BJ (cell line): ENCODE data around the gene GRB10. TPM values are rescaled to one million over a fixed set of nuclear protein-coding genes. Genes with fewer than 3 reads are reported as not detected.

Experiments used
- CTCF ChIA-PET: fragments of 350-600 bp; formaldehyde crosslinking; extraction: SDS; loops from one replicate; lab custom pipeline; 2021; ENCODE audit warnings: antibody characterized with exemption, inconsistent platforms; lab: Yijun Ruan, JAX
- POLR2A ChIA-PET: fragments of 300-600 bp; sonication (Branson Sonifier 250); formaldehyde crosslinking; extraction: SDS; loops from one replicate; lab custom pipeline; 2021; ENCODE audit warnings: antibody characterized with exemption; lab: Charles Lee
- DNase-seq: peaks from one replicate; pipeline ENCODE4 v3.0.0-alpha.2; 2011; ENCODE audit warnings: low read depth
- H3K27me3 ChIP-seq: 2 replicates; pipeline ENCODE4 v1.6.0; 2011; ENCODE audit warnings: low read length; ENCODE audit not compliant: control insufficient read depth, insufficient read depth
- H3K36me3 ChIP-seq: 2 replicates; pipeline ENCODE4 v1.5.1; 2011; ENCODE audit warnings: low read length; ENCODE audit not compliant: control insufficient read depth, insufficient read depth
- H3K4me3 ChIP-seq: 2 replicates; pipeline ENCODE4 v1.5.1; 2011; ENCODE audit warnings: low read depth, mild to moderate bottlenecking, control low read depth, low read length
- polyA plus RNA-seq: library from polyadenylated mRNA; depleted of rRNA; stranded (reverse); fragments of >200 nt; gene quantifications from 2 replicates; pipeline ENCODE4 v1.2.3, GENCODE V29; 2011
- TF ChIP-seq, protein P1 (sequence below): IDR thresholded peaks from 2 replicates; pipeline ENCODE4 v1.5.1; 2011; ENCODE audit warnings: low read depth, mild to moderate bottlenecking, control low read depth, inconsistent platforms, low read length, moderate library complexity; ENCODE audit not compliant: insufficient read depth

GRB10 gene
- polyA plus RNA-seq, 1 experiment = 8.5 TPM

DNA sequence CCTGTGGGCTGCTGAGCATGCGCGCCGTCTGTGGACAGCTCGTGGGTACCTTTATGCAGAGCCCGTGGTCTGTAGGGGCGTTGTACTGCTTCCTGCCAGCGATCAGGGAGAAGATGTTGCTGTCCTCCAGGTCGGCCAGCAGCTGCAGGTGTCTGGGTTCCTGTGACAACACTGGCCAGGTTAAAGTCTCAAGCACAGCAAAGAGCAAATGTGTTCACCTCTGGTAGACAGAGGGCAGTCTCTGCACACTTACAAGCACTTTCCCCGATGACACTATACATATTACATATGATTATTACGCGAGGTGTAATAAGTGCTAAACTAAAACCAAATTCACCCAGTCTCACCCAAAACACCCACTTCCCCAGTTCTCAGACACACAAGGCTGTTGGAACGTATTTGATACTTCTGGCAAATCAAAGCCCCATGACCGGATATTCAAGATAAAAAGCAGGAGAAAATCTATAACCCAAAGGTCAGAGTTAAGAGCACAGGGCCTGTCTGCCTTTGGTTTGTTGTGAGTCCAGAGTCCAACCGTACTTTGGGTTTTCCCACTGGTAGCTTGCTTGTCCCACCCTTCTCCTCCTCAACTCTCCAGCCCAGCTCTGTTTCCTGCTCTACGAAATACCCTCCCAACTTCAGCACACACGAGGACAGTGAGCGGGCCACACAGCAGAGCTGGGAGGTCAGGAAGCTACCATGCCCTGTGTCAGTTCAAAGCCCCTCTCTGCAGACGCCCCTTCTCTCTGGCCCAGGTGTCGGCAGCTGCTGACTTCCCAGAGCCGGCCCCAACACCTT lies 167.8 kb downstream of the GRB10 start:
- Histone ChIP-seq H3K27me3 (no peaks in the 10 kb centered on the region), H3K4me3 (no peak overlapping the region), H3K36me3 (peaks cover 12% of the 10 kb centered on the region)
- ChIA-PET POLR2A (no interaction called here), CTCF (interaction anchor here (1.3 to 3.9 kb wide), 5 partner anchors 18 to 526 kb away, joined by 4 to 27 read pairs (median 5); no protein-coding TSS in a partner anchor)
- no peak for DNase-seq
- TF ChIP-seq, protein P1, sequence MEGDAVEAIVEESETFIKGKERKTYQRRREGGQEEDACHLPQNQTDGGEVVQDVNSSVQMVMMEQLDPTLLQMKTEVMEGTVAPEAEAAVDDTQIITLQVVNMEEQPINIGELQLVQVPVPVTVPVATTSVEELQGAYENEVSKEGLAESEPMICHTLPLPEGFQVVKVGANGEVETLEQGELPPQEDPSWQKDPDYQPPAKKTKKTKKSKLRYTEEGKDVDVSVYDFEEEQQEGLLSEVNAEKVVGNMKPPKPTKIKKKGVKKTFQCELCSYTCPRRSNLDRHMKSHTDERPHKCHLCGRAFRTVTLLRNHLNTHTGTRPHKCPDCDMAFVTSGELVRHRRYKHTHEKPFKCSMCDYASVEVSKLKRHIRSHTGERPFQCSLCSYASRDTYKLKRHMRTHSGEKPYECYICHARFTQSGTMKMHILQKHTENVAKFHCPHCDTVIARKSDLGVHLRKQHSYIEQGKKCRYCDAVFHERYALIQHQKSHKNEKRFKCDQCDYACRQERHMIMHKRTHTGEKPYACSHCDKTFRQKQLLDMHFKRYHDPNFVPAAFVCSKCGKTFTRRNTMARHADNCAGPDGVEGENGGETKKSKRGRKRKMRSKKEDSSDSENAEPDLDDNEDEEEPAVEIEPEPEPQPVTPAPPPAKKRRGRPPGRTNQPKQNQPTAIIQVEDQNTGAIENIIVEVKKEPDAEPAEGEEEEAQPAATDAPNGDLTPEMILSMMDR = 0 out of 2 replicates have a peak, but pooled peaks have one; percentile 17

DNA sequence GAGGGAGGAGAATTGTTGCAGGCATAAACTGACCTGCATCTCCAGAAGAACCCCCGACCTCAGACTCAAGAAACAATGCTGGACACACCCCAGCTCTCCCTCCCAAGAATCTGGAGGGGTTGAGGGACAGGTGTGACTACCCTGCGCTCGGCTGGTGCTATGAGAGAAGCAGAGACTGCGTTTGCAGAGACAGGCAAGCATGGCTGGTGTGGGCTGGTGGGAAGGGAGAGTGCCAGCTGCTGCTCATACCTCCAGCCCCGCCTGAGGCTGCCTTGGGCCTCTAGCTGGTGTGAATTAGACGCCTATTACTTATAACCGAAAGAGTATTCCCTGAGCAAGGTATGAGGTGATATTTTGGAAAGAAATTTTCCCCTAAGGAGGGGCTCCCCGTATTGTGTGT lies 169.2 kb downstream of the GRB10 start:
- no peak for DNase-seq
- H3K27me3 ChIP-seq = no peaks in the 10 kb centered on the region
- ChIA-PET POLR2A (no interaction called here), CTCF (interaction anchor here (0.6 kb wide), 1 partner anchor 528 kb away, joined by 3 read pairs; no protein-coding TSS in a partner anchor)
- peaks cover 9% of the 10 kb centered on the region for H3K36me3 ChIP-seq
- TF ChIP-seq, protein P1 = no peak
- H3K4me3 ChIP-seq = no peak overlapping the region

DNA sequence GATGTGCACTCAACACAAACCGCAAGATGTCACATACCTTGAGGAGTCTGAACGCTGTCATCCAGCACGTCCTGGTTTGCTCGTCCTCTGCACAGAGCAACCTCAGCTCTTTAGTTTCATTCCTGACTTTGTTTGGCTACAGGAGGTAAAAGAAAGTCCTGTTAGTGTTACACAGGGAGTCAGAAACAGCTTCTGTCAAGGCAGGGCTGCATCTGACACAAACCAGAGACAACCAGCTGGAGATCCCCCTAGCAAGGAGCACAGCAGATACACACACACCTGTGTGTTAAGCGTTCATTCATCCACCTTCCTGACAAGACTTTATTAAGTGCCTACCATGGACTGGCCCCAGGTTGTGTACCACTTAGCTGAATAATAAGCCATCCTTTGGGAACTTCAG lies 170.0 kb downstream of the GRB10 start:
- H3K27me3 ChIP-seq = no peaks in the 10 kb centered on the region
- ChIA-PET POLR2A (no interaction called here), CTCF (interaction anchor here (0.6 to 0.9 kb wide), 2 partner anchors 13 to 529 kb away, joined by 3 read pairs; no protein-coding TSS in a partner anchor)
- no peak overlapping the region for H3K4me3 ChIP-seq
- H3K36me3 ChIP-seq = peaks cover 9% of the 10 kb centered on the region
- no peak for DNase-seq
- TF ChIP-seq, protein P1 = no peak

DNA sequence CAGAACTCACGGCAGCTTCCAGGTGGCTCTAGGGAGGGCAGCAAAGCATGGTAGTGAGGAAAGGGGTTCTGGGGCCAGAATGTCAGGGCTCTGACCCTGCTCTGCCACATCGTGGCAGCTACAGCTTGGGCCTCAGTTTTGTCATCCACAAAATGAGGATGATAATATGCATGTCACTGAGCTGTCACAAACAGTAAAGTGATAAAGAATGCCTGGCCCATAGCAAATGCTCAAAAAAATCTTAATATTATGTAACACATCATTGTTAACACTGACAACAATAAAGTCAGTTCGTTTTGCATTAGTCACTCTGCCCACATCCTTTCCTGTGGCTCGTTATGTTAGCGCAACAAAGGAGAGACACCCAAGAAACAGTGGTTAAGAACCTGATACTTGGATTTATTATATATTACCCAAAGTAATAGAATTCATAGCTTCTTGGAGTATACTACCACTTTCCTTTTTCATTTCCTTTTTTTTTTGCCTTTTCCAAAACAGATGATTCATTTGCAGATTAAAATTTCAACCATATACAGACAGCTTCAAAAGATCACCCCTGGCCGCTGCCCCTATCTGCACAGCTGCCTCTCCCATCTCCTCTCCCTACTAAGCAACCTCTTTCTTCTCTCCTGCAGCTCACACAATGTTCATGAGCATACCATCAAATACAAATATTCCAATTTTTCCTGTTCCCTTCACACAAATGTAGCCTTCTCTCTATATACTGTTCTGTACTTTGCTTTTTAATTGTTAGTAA lies 172.0 kb downstream of the GRB10 start:
- H3K36me3 ChIP-seq = peaks cover 16% of the 10 kb centered on the region
- H3K27me3 ChIP-seq = no peaks in the 10 kb centered on the region
- TF ChIP-seq, protein P1 = no peak
- H3K4me3 ChIP-seq = no peak overlapping the region
- CTCF ChIA-PET = interaction anchor here (1.3 to 1.4 kb wide), 2 partner anchors 18 to 22 kb away, joined by 3 to 4 read pairs; no protein-coding TSS in a partner anchor
- POLR2A ChIA-PET = no interaction called here
- DNase-seq = peak; percentile 20
